K562 (cell line): Measurements from ENCODE around the gene PPP1R10. TPM values are rescaled to one million over a fixed set of nuclear protein-coding genes. Genes with fewer than 3 reads are reported as not detected.
A peak's percentile ranks its signal among the peaks of the same experiment; 100 is the strongest.

ENCODE experiments used
- CHD1 ChIP-seq: fragments of 200-600 bp; sonication (generic); IDR thresholded peaks from one replicate; pipeline ENCODE4 v1.6.1; 2012; ENCODE audit warnings: mild to moderate bottlenecking, moderate library complexity, low read length, inconsistent platforms
- ELF2 ChIP-seq: fragments of 250-450 bp; sonication (Bioruptor Pico); IDR thresholded peaks from 2 replicates; pipeline ENCODE4 v1.5.0; 2021; ENCODE audit warnings: mild to moderate bottlenecking
- NCOA6 ChIP-seq: fragments of 450-650 bp; IDR thresholded peaks from 2 replicates; pipeline ENCODE4 v1.6.1; 2017; ENCODE audit warnings: mild to moderate bottlenecking
- PCBP2 ChIP-seq: fragments of 200-400 bp; formaldehyde crosslinking; IDR thresholded peaks from 2 replicates; pipeline ENCODE4 v1.6.1; 2018; ENCODE audit warnings: low read length, low read depth, mild to moderate bottlenecking, moderate library complexity; ENCODE audit not compliant: poor library complexity, severe bottlenecking
- STAG1 ChIP-seq: sonication (generic); formaldehyde crosslinking; IDR thresholded peaks from 2 replicates; pipeline ENCODE4 v1.5.0; 2020; ENCODE audit warnings: missing genetic modification reagents, borderline replicate concordance
- polyA plus RNA-seq, 8 experiments: library from polyadenylated mRNA; depleted of rRNA in 4 of 8; stranded (reverse) in 5 of 8; unstranded in 3 of 8; fragments of >200 nt; fragmentation: Nextera tagmentation in 2 of 8; fragmentation: Illumina TruSeq in 1 of 8; extraction: Ambion mirVana in 2 of 8; extraction: Trizol in 1 of 8; gene quantifications; 2 replicates each; pipeline versions ENCODE4 v1.2.1 to v1.2.3, GENCODE V29; 2011 to 2014; ENCODE audit warnings: inconsistent platforms in 1 of 8, missing spikeins in 1 of 8
- total RNA-seq, 7 experiments: library from RNA; depleted of rRNA in 6 of 7; stranded (reverse); fragments of >200 nt in 6 of 7; fragmentation: Illumina TruSeq in 2 of 7; extraction: Trizol in 2 of 7; gene quantifications; 2 replicates each; pipeline versions ENCODE4 v1.2.1 to v1.2.3, GENCODE V29; 2011 to 2021; ENCODE audit warnings: low replicate concordance in 1 of 7
- TF ChIP-seq, protein P1 (sequence below), 2 experiments: fragments of 450-650 bp; IDR thresholded peaks; 2 replicates each; pipeline ENCODE4 v1.6.1; 2016
- TF ChIP-seq, protein P2 (sequence below): sonication (generic); formaldehyde crosslinking; IDR thresholded peaks from 2 replicates; pipeline ENCODE4 v1.8.0; 2023; ENCODE audit warnings: missing genetic modification reagents, mild to moderate bottlenecking, borderline replicate concordance
- TF ChIP-seq, protein P3 (sequence below): fragments of 250-450 bp; sonication (Bioruptor Pico); IDR thresholded peaks from 2 replicates; pipeline ENCODE4 v1.9.0; 2021; ENCODE audit warnings: mild to moderate bottlenecking, inconsistent platforms
- TF ChIP-seq, protein P4 (sequence below): IDR thresholded peaks from 2 replicates; pipeline ENCODE4 v1.6.1; 2012; ENCODE audit warnings: low read depth, low read length, improper control_type of control experiment, borderline replicate concordance

Gene PPP1R10
- total and polyA plus RNA-seq, 9 of the 15 experiments (the other 6 are each of a cell fraction or from before 2014, with no cell fraction given) = 14.1 to 65.5 (median 32.6) TPM

DNA sequence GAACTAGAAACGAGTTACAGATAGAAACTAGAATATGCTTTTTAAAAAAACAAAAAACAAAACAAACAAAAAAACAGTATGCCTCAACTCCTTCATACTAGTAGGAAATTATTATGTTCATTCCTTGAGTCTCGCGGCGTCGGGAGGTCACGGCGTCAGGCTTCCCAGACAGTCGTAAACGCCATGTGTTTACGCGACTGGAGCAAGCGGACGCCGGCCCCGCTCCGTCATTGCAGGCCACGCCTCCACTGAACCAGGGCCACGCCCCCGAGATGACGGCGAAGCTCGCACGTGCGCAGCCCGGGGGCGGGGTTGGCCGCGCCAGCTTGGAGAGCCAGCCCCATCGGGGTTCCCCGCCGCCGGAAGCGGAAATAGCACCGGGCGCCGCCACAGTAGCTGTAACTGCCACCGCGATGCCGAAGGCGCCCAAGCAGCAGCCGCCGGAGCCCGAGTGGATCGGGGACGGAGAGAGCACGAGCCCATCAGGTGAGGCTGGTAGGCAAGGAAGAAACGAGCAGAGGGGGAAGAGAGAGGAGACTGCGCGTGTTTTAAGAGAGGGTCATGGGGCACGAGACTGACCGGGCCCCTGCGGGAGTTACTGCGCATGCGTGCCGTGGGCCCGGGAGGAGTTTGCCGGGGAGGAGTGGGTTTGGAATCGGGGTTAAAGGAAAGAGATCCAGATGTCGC is 45.8 kb downstream of the PPP1R10 start, which contains the start of gene ABCF1 (continued):
- TF ChIP-seq ELF2 (CRISPR knock-in tag) = peak; percentile 83; the same call in 1 of the 2 replicates
- TF ChIP-seq, protein P1, sequence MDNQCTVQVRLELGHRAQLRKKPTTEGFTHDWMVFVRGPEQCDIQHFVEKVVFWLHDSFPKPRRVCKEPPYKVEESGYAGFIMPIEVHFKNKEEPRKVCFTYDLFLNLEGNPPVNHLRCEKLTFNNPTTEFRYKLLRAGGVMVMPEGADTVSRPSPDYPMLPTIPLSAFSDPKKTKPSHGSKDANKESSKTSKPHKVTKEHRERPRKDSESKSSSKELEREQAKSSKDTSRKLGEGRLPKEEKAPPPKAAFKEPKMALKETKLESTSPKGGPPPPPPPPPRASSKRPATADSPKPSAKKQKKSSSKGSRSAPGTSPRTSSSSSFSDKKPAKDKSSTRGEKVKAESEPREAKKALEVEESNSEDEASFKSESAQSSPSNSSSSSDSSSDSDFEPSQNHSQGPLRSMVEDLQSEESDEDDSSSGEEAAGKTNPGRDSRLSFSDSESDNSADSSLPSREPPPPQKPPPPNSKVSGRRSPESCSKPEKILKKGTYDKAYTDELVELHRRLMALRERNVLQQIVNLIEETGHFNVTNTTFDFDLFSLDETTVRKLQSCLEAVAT (IDR thresholded peaks at IDR 0.05) = peak; percentile 60 to 72; a peak in 1 of 4 replicates
- TF ChIP-seq CHD1 = no peak
- TF ChIP-seq, protein P2, sequence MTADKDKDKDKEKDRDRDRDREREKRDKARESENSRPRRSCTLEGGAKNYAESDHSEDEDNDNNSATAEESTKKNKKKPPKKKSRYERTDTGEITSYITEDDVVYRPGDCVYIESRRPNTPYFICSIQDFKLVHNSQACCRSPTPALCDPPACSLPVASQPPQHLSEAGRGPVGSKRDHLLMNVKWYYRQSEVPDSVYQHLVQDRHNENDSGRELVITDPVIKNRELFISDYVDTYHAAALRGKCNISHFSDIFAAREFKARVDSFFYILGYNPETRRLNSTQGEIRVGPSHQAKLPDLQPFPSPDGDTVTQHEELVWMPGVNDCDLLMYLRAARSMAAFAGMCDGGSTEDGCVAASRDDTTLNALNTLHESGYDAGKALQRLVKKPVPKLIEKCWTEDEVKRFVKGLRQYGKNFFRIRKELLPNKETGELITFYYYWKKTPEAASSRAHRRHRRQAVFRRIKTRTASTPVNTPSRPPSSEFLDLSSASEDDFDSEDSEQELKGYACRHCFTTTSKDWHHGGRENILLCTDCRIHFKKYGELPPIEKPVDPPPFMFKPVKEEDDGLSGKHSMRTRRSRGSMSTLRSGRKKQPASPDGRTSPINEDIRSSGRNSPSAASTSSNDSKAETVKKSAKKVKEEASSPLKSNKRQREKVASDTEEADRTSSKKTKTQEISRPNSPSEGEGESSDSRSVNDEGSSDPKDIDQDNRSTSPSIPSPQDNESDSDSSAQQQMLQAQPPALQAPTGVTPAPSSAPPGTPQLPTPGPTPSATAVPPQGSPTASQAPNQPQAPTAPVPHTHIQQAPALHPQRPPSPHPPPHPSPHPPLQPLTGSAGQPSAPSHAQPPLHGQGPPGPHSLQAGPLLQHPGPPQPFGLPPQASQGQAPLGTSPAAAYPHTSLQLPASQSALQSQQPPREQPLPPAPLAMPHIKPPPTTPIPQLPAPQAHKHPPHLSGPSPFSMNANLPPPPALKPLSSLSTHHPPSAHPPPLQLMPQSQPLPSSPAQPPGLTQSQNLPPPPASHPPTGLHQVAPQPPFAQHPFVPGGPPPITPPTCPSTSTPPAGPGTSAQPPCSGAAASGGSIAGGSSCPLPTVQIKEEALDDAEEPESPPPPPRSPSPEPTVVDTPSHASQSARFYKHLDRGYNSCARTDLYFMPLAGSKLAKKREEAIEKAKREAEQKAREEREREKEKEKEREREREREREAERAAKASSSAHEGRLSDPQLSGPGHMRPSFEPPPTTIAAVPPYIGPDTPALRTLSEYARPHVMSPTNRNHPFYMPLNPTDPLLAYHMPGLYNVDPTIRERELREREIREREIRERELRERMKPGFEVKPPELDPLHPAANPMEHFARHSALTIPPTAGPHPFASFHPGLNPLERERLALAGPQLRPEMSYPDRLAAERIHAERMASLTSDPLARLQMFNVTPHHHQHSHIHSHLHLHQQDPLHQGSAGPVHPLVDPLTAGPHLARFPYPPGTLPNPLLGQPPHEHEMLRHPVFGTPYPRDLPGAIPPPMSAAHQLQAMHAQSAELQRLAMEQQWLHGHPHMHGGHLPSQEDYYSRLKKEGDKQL (CRISPR knock-in tag) = no peak
- TF ChIP-seq NCOA6 = no peak
- TF ChIP-seq, protein P3, sequence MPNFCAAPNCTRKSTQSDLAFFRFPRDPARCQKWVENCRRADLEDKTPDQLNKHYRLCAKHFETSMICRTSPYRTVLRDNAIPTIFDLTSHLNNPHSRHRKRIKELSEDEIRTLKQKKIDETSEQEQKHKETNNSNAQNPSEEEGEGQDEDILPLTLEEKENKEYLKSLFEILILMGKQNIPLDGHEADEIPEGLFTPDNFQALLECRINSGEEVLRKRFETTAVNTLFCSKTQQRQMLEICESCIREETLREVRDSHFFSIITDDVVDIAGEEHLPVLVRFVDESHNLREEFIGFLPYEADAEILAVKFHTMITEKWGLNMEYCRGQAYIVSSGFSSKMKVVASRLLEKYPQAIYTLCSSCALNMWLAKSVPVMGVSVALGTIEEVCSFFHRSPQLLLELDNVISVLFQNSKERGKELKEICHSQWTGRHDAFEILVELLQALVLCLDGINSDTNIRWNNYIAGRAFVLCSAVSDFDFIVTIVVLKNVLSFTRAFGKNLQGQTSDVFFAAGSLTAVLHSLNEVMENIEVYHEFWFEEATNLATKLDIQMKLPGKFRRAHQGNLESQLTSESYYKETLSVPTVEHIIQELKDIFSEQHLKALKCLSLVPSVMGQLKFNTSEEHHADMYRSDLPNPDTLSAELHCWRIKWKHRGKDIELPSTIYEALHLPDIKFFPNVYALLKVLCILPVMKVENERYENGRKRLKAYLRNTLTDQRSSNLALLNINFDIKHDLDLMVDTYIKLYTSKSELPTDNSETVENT (CRISPR knock-in tag) = no peak
- TF ChIP-seq STAG1 = no peak
- no peak for TF ChIP-seq PCBP2
- TF ChIP-seq, protein P4, sequence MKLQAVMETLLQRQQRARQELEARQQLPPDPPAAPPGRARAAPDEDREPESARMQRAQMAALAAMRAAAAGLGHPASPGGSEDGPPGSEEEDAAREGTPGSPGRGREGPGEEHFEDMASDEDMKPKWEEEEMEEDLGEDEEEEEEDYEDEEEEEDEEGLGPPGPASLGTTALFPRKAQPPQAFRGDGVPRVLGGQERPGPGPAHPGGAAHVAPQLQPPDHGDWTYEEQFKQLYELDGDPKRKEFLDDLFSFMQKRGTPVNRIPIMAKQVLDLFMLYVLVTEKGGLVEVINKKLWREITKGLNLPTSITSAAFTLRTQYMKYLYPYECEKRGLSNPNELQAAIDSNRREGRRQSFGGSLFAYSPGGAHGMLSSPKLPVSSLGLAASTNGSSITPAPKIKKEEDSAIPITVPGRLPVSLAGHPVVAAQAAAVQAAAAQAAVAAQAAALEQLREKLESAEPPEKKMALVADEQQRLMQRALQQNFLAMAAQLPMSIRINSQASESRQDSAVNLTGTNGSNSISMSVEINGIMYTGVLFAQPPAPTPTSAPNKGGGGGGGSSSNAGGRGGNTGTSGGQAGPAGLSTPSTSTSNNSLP = no peak
